Measurements from ENCODE around the gene KRTAP10-9. TPM values are rescaled to one million over a fixed set of nuclear protein-coding genes. Genes with fewer than 3 reads are reported as not detected.

Gene KRTAP10-9
- polyA plus RNA-seq, 1 donor (not counting 4 experiments of a cell fraction or from before 2014, with no cell fraction given) = not detected

GRCh38 chr21:44619886-44620285 lies 7.0 kb upstream of the KRTAP10-9 start:
- H3K4me1 ChIP-seq (ENCODE audit: control insufficient read depth, extremely low read depth, insufficient read depth, low read length) = peaks cover 7% of the 10 kb centered on the region
- H3K9me3 ChIP-seq (ENCODE audit: control insufficient read depth, low read depth, low read length) = peaks cover 7% of the 10 kb centered on the region
- DNase-seq (ENCODE audit: low read depth, low spot score) (no peak), FAIRE-seq (no peak)
- H3K9me1 ChIP-seq (ENCODE audit: control insufficient read depth, extremely low read depth, insufficient read depth, low read length) = no peaks in the 10 kb centered on the region
- no peaks in the 10 kb centered on the region for H3K36me3 ChIP-seq (ENCODE audit: control insufficient read depth in 2 of 2, extremely low read depth in 1 of 2, insufficient read depth in 2 of 2, low read length in 2 of 2)
- no peaks in the 10 kb centered on the region for H4K20me1 ChIP-seq (ENCODE audit: control insufficient read depth, extremely low read depth, insufficient read depth, low read length)
- H3K79me2 ChIP-seq (ENCODE audit: control insufficient read depth, insufficient read depth, low read length) = no peaks in the 10 kb centered on the region
- H3K27ac ChIP-seq (ENCODE audit: control insufficient read depth, insufficient read depth, low read length) = no peak overlapping the region
- no peak for TF ChIP-seq EZH2 (IDR thresholded peaks at IDR 0.05; ENCODE audit: low read length)
- no peak overlapping the region for H3K9ac ChIP-seq (ENCODE audit: control insufficient read depth, extremely low read depth, insufficient read depth, low read length)
- H2AFZ ChIP-seq (ENCODE audit: control insufficient read depth, low read length) = no peak overlapping the region
- no peak overlapping the region for H3K4me3 ChIP-seq (ENCODE audit: control insufficient read depth in 2 of 3, extremely low read depth in 1 of 3, insufficient read depth in 2 of 3, low read depth in 1 of 3, low read length in 3 of 3)
- H3K27me3 ChIP-seq (ENCODE audit: control insufficient read depth, extremely low read depth, insufficient read depth, low read length) = peaks cover 17% of the 10 kb centered on the region
- dilution Hi-C loops (cut with MboI; ENCODE audit: extremely low pct_ligation_motif_present, low sequenced_read_pairs) = no loop called here
- no peak overlapping the region for H3K4me2 ChIP-seq (ENCODE audit: control insufficient read depth, extremely low read depth, insufficient read depth, low read depth, low read length)

GRCh38 chr21:44623575-44623974 lies 3.3 kb upstream of the KRTAP10-9 start:
- Histone ChIP-seq H4K20me1 (ENCODE audit: control insufficient read depth, extremely low read depth, insufficient read depth, low read length) (no peaks in the 10 kb centered on the region), H3K9me1 (ENCODE audit: control insufficient read depth, extremely low read depth, insufficient read depth, low read length) (no peaks in the 10 kb centered on the region), H3K27me3 (ENCODE audit: control insufficient read depth, extremely low read depth, insufficient read depth, low read length) (no peaks in the 10 kb centered on the region), H3K9ac (ENCODE audit: control insufficient read depth, extremely low read depth, insufficient read depth, low read length) (no peak overlapping the region), H3K4me3 (ENCODE audit: control insufficient read depth in 2 of 3, extremely low read depth in 1 of 3, insufficient read depth in 2 of 3, low read depth in 1 of 3, low read length in 3 of 3) (no peak overlapping the region), H3K27ac (ENCODE audit: control insufficient read depth, insufficient read depth, low read length) (no peak overlapping the region), H3K4me2 (ENCODE audit: control insufficient read depth, extremely low read depth, insufficient read depth, low read depth, low read length) (no peak overlapping the region), H3K9me3 (ENCODE audit: control insufficient read depth, low read depth, low read length) (peaks cover 13% of the 10 kb centered on the region), H3K36me3 (ENCODE audit: control insufficient read depth in 2 of 2, extremely low read depth in 1 of 2, insufficient read depth in 2 of 2, low read length in 2 of 2) (no peaks in the 10 kb centered on the region), H3K4me1 (ENCODE audit: control insufficient read depth, extremely low read depth, insufficient read depth, low read length) (no peaks in the 10 kb centered on the region), H3K79me2 (ENCODE audit: control insufficient read depth, insufficient read depth, low read length) (no peaks in the 10 kb centered on the region), H2AFZ (ENCODE audit: control insufficient read depth, low read length) (no peak overlapping the region)
- FAIRE-seq (no peak), DNase-seq (ENCODE audit: low read depth, low spot score) (no peak)
- dilution Hi-C loops (cut with MboI; ENCODE audit: extremely low pct_ligation_motif_present, low sequenced_read_pairs) = no loop called here
- TF ChIP-seq EZH2 (IDR thresholded peaks at IDR 0.05; ENCODE audit: low read length) (no peak), CTCF (optimal IDR thresholded peaks at IDR 0.05 in 1 of 3, IDR thresholded peaks at IDR 0.05 in 1 of 3, conservative IDR thresholded peaks at IDR 0.05 in 1 of 3; ENCODE audit: extremely low read depth in 1 of 3, insufficient read depth in 2 of 3, low read length in 3 of 3) (no peak)

GRCh38 chr21:44625756-44626155 lies 1.1 kb upstream of the KRTAP10-9 start:
- Histone ChIP-seq H3K4me3 (ENCODE audit: control insufficient read depth in 2 of 3, extremely low read depth in 1 of 3, insufficient read depth in 2 of 3, low read depth in 1 of 3, low read length in 3 of 3) (no peak overlapping the region), H3K9me1 (ENCODE audit: control insufficient read depth, extremely low read depth, insufficient read depth, low read length) (no peaks in the 10 kb centered on the region), H3K27ac (ENCODE audit: control insufficient read depth, insufficient read depth, low read length) (no peak overlapping the region), H3K27me3 (ENCODE audit: control insufficient read depth, extremely low read depth, insufficient read depth, low read length) (no peaks in the 10 kb centered on the region), H3K9ac (ENCODE audit: control insufficient read depth, extremely low read depth, insufficient read depth, low read length) (no peak overlapping the region), H2AFZ (ENCODE audit: control insufficient read depth, low read length) (no peak overlapping the region), H3K79me2 (ENCODE audit: control insufficient read depth, insufficient read depth, low read length) (no peaks in the 10 kb centered on the region), H4K20me1 (ENCODE audit: control insufficient read depth, extremely low read depth, insufficient read depth, low read length) (no peaks in the 10 kb centered on the region), H3K4me2 (ENCODE audit: control insufficient read depth, extremely low read depth, insufficient read depth, low read depth, low read length) (no peak overlapping the region), H3K36me3 (ENCODE audit: control insufficient read depth in 2 of 2, extremely low read depth in 1 of 2, insufficient read depth in 2 of 2, low read length in 2 of 2) (no peaks in the 10 kb centered on the region), H3K4me1 (ENCODE audit: control insufficient read depth, extremely low read depth, insufficient read depth, low read length) (no peaks in the 10 kb centered on the region), H3K9me3 (ENCODE audit: control insufficient read depth, low read depth, low read length) (peaks cover 14% of the 10 kb centered on the region)
- no peak for DNase-seq (ENCODE audit: low read depth, low spot score)
- no peak for FAIRE-seq
- dilution Hi-C loops (cut with MboI; ENCODE audit: extremely low pct_ligation_motif_present, low sequenced_read_pairs) = no loop called here
- TF ChIP-seq CTCF (optimal IDR thresholded peaks at IDR 0.05 in 1 of 3, IDR thresholded peaks at IDR 0.05 in 1 of 3, conservative IDR thresholded peaks at IDR 0.05 in 1 of 3; ENCODE audit: extremely low read depth in 1 of 3, insufficient read depth in 2 of 3, low read length in 3 of 3) (no peak), EZH2 (IDR thresholded peaks at IDR 0.05; ENCODE audit: low read length) (no peak)
